ENCODE data around the gene DST.
"Not testable (repeated sequence)": the region's sequence is repeated elsewhere in the genome, so short reads cannot be mapped to it uniquely, and the experiment has no call there.

Gene DST

GRCh38 chr6:56510984-56511531 lies 131.6 kb downstream of the DST start:
- DNase-seq = no peak

DNA sequence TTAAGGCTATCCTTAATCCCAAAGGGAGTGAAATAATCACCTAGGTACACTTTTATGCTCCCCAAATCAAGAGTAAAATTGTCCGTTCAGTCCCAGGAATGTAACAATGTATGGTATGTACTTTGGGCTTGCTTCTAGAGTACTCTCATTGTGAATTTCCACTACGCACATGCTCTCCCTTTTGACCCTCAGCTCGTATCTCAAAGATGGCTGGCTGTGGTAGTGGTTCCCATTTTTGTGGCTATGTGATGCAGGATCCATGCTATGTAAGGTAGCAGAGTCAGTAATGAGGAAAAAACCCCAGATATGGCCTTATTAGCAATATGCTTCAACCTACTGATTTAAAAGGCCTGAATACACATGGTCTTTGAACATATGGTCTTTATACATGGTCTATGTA lies 133.7 kb downstream of the DST start:
- DNase-seq = no peak

DNA sequence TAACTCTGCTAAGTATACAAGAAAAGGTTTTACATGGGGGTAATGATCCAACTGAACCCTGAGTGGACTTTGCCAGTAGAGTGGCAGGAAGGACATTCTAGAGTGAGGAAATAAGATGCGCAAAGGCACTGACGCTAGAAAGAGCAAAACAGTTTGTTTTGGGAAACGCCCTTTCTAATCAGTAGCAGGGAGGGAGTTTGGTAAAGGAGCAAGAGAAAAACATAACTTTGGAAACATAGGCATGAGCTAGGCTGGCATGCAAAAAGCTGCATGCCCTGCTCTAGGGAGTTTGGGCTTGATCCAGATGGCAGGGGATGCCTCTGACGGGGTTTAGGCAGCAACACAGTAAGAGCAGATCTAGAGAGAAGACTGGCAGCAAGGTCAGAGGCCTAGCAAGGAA lies 135.2 kb downstream of the DST start:
- DNase-seq = no peak

GRCh38 chr6:56505512-56506260 lies 137.0 kb downstream of the DST start:
- DNase-seq = no peak

DNA sequence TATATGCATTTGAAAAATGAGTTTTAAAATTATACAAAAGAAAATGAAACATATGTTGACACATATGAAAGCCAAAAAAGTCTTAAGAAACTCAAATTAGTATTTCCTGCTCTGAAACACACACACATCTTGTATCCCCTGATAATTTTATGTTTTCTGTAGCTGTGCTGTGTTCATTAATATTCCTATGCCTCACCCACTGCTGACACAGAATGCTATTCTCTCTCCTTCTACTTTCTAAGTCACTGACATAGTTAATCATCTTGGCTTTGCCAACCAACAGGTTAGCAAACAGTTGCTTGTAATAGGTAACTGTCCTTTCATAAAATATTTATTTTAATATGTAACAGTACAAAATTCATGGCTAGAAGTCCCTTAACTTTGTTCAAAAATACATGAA lies 140.7 kb downstream of the DST start:
- no peak for DNase-seq

- no peak for DNase-seq
These were observed 143.6 kb downstream of the DST start for GRCh38 chr6:56499095-56499494.

DNA sequence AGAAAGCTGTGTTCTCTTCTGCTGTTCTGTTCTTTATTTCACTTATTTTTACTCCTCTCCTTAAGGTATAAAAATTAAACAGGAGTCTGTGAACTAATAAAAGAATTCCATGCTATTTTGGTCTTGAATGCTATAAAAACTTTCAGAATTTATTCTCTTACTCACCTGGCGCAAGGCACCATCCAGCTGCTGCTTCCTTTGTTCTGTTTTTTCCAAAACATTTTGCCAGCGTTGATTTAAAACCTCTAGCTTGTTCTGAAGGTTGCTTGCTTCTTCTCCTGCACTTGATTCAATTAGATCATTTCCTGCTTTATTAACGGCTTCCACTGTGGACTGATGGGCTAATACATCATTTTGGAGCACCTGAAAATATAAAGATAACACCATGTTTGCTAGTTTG lies 145.0 kb downstream of the DST start:
- DNase-seq = no peak

- no peak for DNase-seq
These were observed 145.4 kb downstream of the DST start for GRCh38 chr6:56497240-56497639.

DNA sequence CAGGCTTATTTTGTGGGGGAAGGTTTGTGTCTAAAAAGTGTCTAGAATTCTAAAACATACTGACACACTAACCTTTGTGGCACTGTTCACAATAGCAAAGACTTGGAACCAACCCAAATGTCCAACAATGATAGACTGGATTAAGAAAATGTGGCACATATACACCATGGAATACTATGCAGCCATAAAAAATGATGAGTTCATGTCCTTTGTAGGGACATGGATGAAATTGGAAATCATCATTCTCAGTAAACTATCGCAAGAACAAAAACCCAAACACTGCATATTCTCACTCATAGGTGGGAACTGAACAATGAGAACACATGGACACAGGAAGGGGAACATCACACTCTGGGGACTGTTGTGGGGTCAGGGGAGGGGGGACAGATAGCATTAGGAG lies 146.0 kb downstream of the DST start:
- DNase-seq = not testable (repeated sequence)

GRCh38 chr6:56495654-56496053 lies 147.0 kb downstream of the DST start:
- DNase-seq = no peak

- no peak for DNase-seq
These were observed 150.9 kb downstream of the DST start for GRCh38 chr6:56491606-56492328.

DNA sequence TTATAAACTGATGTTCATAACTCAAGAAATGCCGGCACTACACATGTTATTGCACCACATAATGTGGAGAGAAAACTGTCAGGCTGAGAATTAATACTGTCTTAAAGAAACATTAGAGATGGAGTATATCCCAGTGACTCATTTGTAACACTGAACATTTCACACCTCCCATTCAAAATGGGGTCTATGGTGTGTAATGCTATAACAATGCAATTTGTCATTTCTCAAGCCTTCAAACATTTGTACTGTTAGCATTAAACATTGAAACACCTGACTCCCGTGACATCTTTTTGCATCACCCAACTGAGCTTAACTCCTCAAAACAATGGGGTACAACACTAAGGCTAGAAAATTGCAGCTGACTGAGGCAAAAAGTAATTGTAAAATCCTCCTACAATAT lies 151.7 kb downstream of the DST start:
- DNase-seq = no peak

- no peak for DNase-seq
These were observed 153.1 kb downstream of the DST start for GRCh38 chr6:56489559-56489958.

- DNase-seq = no peak
These were observed 154.4 kb downstream of the DST start for GRCh38 chr6:56488281-56488680.

DNA sequence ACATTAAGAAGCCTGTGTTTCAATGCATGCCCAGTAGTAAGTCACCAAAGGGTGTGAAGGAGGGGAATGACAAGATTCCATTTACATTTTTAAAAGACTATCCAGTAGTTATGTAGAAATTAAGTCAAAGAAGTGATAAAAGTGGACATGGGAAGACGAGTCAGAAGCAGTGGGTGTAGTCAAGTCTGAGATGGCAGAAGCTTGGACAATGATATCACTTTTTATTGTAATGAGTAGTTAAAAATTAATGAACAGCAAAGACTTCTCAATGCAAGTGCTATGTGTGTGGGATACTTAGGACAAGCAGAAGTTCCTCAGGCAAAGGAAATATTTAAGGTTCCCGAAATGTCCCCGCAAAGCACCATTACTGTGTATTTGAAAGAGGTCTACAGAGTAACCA lies 156.0 kb downstream of the DST start:
- no peak for DNase-seq

GRCh38 chr6:56484669-56485068 lies 158.0 kb downstream of the DST start:
- no peak for DNase-seq

GRCh38 chr6:56483929-56484328 lies 158.8 kb downstream of the DST start:
- no peak for DNase-seq

DNA sequence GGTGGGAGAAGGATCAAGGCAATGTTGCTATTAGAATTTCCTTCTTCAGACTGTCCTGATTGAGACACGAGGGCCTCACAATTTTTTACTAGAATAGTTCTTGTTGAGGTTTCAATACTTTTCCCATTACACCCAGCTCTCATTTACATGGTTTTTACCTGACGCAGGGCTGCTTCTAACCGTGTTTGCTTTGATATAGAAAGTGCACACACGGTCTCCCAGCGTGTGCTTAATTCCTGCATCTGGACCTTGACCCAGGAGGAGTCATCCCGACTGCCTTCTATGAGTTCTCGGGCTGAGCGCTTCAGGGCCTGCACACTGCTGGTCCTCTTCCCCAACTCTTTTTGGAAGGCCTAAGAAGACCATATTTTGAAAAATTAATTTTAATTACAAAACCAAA lies 160.2 kb downstream of the DST start:
- no peak for DNase-seq

GRCh38 chr6:56481957-56482356 lies 160.7 kb downstream of the DST start:
- DNase-seq = no peak

GRCh38 chr6:56480654-56481337 lies 161.9 kb downstream of the DST start:
- DNase-seq = no peak

GRCh38 chr6:56480246-56480645 lies 162.4 kb downstream of the DST start:
- DNase-seq = no peak

GRCh38 chr6:56479381-56479780 lies 163.3 kb downstream of the DST start:
- DNase-seq = no peak

DNA sequence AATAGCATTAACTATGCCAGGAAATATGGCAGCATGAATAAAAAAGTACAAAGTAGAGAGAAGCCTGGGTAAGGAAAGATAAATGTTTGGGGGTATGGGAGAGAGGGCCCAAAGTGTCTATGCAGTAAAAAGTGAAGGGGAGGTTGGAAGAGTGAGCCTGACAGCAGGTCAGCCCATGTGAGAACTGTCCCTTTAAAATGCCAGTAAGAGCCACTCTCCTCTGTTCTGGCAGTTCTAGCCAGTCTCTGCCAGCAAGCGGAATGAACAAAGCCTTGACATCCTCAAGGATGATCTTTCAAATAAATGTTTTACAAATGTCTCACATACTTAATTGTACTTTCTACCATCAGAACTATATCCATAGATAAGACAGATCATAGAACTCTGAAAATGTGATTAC lies 164.5 kb downstream of the DST start:
- DNase-seq = no peak

GRCh38 chr6:56477241-56477640 lies 165.4 kb downstream of the DST start:
- no peak for DNase-seq

Measured in stimulated activated naive CD4-positive, alpha-beta T cell treated with Interleukin-2 at 50 U/mL for 16 hours (primary cell).